Measurements from ENCODE around the gene SLC30A10. TPM values are rescaled to one million over a fixed set of nuclear protein-coding genes. Genes with fewer than 3 reads are reported as not detected.

SLC30A10 gene
- total RNA-seq, 1 experiment from 2014 or later = not detected

DNA sequence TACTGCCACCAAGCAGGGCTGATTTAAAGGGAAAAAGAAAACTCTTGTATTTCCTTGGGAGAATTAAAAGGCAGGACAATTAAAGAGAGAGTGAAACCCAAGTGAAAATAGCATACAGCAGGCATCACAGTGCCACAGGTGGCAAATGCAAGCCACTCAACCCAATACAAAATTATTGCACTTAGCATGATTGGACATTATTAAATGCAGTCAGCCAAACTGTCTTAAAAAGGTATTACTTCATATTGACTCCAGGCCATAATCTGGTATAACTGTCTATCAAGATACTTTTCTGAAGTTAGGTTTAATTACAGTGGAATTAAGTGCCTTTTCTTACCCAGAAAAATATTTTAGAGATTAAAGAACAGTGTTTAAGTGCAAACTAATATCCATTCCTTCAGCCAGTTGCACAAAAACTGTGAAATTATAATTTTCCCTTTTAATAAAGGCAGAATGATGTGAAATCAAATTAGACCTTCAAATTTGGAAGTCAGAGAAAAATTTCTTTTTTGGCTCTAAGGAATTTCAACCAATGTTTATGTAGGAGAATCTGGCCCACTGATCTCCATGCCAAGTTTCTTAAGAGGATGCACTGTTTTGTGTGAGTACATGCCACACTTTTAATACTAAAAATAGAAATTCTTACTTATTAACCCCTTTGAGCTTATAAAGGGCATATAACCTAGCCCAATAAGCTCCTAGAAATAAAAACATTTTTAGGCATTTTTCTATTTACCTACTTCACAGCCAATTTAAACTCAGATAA lies 15.2 kb downstream of the SLC30A10 start:
- intact Hi-C loops (cut with micrococcal nuclease) = no loop called here
- TF ChIP-seq, protein P1, sequence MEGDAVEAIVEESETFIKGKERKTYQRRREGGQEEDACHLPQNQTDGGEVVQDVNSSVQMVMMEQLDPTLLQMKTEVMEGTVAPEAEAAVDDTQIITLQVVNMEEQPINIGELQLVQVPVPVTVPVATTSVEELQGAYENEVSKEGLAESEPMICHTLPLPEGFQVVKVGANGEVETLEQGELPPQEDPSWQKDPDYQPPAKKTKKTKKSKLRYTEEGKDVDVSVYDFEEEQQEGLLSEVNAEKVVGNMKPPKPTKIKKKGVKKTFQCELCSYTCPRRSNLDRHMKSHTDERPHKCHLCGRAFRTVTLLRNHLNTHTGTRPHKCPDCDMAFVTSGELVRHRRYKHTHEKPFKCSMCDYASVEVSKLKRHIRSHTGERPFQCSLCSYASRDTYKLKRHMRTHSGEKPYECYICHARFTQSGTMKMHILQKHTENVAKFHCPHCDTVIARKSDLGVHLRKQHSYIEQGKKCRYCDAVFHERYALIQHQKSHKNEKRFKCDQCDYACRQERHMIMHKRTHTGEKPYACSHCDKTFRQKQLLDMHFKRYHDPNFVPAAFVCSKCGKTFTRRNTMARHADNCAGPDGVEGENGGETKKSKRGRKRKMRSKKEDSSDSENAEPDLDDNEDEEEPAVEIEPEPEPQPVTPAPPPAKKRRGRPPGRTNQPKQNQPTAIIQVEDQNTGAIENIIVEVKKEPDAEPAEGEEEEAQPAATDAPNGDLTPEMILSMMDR (IDR thresholded peaks at IDR 0.05; ENCODE audit: unreplicated experiment) = no peak
- BruUV-seq (replicated peaks) = no TSS peak
- Mint-ChIP-seq H3K36me3 (ENCODE audit: insufficient read depth, unreplicated experiment) (no peaks in the 10 kb centered on the region), H3K4me3 (ENCODE audit: unreplicated experiment) (no peak overlapping the region), H3K27me3 (ENCODE audit: insufficient read depth, unreplicated experiment) (peaks cover 27% of the 10 kb centered on the region), H3K4me1 (ENCODE audit: insufficient read depth, unreplicated experiment) (no peaks in the 10 kb centered on the region), H3K9me3 (ENCODE audit: unreplicated experiment) (no peaks in the 10 kb centered on the region), H3K27ac (ENCODE audit: low read depth, unreplicated experiment) (no peak overlapping the region)
- ChIA-PET POLR2A (interaction anchor here (0.8 to 1.0 kb wide), 2 partner anchors 10 to 33 kb away, joined by 3 read pairs; no protein-coding TSS in a partner anchor), CTCF (interaction anchor here (0.6 to 2.0 kb wide), 5 partner anchors 14 to 101 kb away, joined by 3 to 5 read pairs (median 4); no protein-coding TSS in a partner anchor)
- DNase-seq (ENCODE audit: unreplicated experiment) = no peak

DNA sequence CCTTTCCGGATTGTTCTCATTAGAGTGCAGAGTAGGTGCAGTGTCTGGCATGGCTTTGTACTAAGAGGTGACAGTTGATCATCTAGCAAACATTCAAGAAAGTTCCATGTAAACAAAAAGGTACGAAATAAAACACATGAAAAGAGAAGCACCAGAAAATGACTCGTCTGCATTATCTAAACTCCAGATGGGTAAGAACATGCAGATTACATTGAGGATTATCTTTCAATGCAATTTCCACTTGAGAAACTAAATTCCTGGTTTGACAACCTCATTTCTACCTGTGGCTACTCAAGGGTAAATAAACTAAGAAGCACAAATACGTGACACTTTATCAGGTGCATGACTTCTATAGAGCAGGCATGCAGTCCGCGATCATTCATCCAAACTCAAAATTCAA lies 17.6 kb downstream of the SLC30A10 start:
- DNase-seq (ENCODE audit: unreplicated experiment) = no peak
- TF ChIP-seq, protein P1 (IDR thresholded peaks at IDR 0.05; ENCODE audit: unreplicated experiment) = no peak
- no peak overlapping the region for H3K4me3 Mint-ChIP-seq (ENCODE audit: unreplicated experiment)
- H3K9me3 Mint-ChIP-seq (ENCODE audit: unreplicated experiment) = no peaks in the 10 kb centered on the region
- intact Hi-C loops (cut with micrococcal nuclease) = no loop called here
- no peaks in the 10 kb centered on the region for H3K36me3 Mint-ChIP-seq (ENCODE audit: insufficient read depth, unreplicated experiment)
- CTCF ChIA-PET = no interaction called here
- no peak overlapping the region for H3K27ac Mint-ChIP-seq (ENCODE audit: low read depth, unreplicated experiment)
- POLR2A ChIA-PET = no interaction called here
- BruUV-seq (replicated peaks) = no TSS peak
- H3K4me1 Mint-ChIP-seq (ENCODE audit: insufficient read depth, unreplicated experiment) = no peaks in the 10 kb centered on the region
- H3K27me3 Mint-ChIP-seq (ENCODE audit: insufficient read depth, unreplicated experiment) = peaks cover 38% of the 10 kb centered on the region

DNA sequence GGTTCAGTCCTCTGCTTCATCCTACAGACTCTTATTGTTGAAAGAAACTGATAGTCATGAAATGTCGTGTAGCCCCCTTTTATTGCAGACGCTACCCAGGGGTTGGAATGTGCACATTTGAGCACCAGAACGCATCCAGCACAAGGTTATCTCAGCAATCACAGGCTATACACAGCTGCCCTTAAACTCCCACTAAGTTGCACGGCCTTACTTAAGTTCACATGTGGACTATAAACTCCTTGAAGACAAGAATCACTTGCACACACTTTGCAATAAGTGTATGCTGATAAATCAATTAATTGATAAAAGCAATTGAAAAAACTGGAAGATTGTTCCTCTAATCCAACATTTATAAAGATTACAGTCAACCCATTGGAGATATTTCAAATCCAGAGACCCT lies 18.9 kb downstream of the SLC30A10 start:
- TF ChIP-seq, protein P1 (IDR thresholded peaks at IDR 0.05; ENCODE audit: unreplicated experiment) = no peak
- no peak overlapping the region for H3K4me3 Mint-ChIP-seq (ENCODE audit: unreplicated experiment)

DNA sequence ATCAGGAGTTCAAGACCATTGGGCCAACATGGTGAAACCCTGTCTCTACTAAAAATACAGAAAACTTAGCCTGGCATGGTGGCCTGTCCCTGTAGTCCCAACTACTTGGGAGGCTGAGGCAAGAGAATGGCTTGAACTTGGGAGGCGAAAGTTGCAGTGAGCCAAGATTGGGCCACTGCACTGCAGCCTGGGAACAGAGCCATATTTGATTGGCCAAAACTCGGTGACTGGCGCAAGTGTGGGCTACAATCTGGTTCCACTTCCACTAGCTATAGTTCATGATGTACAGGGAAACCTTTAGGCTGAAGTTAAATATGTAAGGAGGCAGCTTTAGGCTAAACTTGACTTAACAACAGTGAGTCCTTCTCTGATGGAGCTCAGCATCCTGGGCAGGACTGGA lies 20.2 kb downstream of the SLC30A10 start:
- ChIA-PET POLR2A (no interaction called here), CTCF (interaction anchor here (0.5 to 0.8 kb wide), 5 partner anchors 46 to 1568 kb away, joined by 3 to 4 read pairs (median 3); no protein-coding TSS in a partner anchor)
- Mint-ChIP-seq H3K4me3 (ENCODE audit: unreplicated experiment) (no peak overlapping the region), H3K9me3 (ENCODE audit: unreplicated experiment) (no peaks in the 10 kb centered on the region), H3K36me3 (ENCODE audit: insufficient read depth, unreplicated experiment) (no peaks in the 10 kb centered on the region), H3K4me1 (ENCODE audit: insufficient read depth, unreplicated experiment) (no peaks in the 10 kb centered on the region), H3K27ac (ENCODE audit: low read depth, unreplicated experiment) (no peak overlapping the region), H3K27me3 (ENCODE audit: insufficient read depth, unreplicated experiment) (peaks cover 17% of the 10 kb centered on the region)
- intact Hi-C loops (cut with micrococcal nuclease) = no loop called here
- DNase-seq (ENCODE audit: unreplicated experiment) = no peak
- no TSS peak for BruUV-seq (replicated peaks)
- TF ChIP-seq, protein P1 (IDR thresholded peaks at IDR 0.05; ENCODE audit: unreplicated experiment) = no peak

More for the DNA sequence above, 18.9 kb downstream of the SLC30A10 start:
- POLR2A ChIA-PET = no interaction called here
- CTCF ChIA-PET = interaction anchor here (0.6 kb wide), 1 partner anchor 282 kb away, joined by 3 read pairs; no protein-coding TSS in a partner anchor
- Mint-ChIP-seq H3K27ac (ENCODE audit: low read depth, unreplicated experiment) (no peak overlapping the region), H3K36me3 (ENCODE audit: insufficient read depth, unreplicated experiment) (no peaks in the 10 kb centered on the region), H3K9me3 (ENCODE audit: unreplicated experiment) (no peaks in the 10 kb centered on the region), H3K27me3 (ENCODE audit: insufficient read depth, unreplicated experiment) (peaks cover 26% of the 10 kb centered on the region), H3K4me1 (ENCODE audit: insufficient read depth, unreplicated experiment) (no peaks in the 10 kb centered on the region)
- intact Hi-C loops (cut with micrococcal nuclease) = no loop called here
- no peak for DNase-seq (ENCODE audit: unreplicated experiment)
- BruUV-seq (replicated peaks) = no TSS peak
